Midbrain (tissue), 1 donor: ENCODE data around the gene EFNA4.
A peak's percentile ranks its signal among the peaks of the same experiment; 100 is the strongest.

ENCODE experiments used
- DNase-seq: peaks from one replicate; lab custom pipeline; 2025; lab: John Stamatoyannopoulos, UW

Gene EFNA4

DNA sequence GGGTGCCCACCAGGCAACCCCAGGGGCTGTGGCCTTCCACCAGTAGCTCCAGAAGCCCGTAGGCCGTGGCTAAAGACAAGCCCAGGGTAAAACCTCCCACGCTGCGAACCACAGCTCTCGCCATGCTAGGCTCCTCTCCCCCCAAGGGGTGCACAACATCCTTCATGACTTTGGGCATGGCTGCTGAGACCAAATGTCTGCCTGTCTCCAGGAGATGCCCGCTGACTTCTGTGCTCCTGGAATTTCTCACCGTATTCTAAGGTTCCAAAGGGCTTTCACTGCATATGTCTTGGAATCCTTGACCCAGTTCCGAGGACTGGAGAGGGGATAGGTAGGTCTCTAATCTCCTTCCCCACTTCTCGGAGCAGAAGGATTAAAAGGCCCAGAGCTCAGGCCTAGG, 30.0 kb upstream of the EFNA4 start, which contains the start of the genes DCST1 and DCST2:
TSS of gene DCST1 (plus strand) at position 301 of the 400 bp plus-strand sequence. CDS start 213 bp downstream, outside the sequence.
TSS of gene DCST2 (minus strand) at position 258 of the 400 bp plus-strand sequence. CDS start at position 178, 80 bp downstream.
- DNase-seq: no peak

DNA sequence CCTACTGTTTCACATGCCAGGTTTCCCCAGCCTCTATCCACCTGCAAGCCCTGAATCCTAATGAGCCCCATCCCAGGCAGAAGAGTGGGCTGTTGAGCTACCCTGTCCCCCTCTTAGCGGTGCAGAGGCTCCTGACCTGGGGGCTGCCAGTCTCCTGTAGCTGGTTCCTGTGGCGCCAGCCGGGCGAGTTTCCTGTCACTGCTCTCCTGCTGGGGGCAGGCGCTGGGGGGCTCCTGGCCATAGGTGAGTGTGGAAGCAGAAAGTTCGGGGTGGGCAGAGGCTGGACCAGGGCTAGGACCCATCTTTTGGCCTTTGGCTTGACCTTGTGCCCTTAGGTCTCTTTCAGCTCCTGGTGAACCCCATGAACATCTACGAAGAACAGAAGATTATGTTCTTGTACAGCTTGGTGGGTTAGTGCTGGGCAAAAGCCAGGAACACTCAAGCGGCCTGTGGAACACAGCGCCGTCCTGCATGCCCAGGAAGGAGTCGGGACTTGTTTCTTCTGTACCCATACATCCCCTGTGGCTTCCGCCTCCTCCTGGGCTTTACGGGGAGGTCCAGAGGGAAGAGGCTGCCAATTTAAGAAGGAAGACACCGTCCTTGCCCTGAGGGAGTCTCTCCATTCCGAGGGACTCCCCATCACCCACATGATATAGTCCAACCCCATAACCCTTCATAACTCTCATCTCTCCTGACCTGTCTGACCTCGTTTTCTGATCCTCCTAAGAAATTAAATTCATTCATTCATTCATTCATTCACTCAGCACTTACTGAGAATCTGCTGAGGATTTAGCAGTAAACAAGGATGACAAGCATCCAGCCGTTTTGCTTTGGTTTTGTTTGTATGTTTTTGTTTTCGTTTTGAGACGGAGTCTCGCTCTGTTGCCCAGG, 29.0 kb upstream of the EFNA4 start:
- no peak for DNase-seq

DNA sequence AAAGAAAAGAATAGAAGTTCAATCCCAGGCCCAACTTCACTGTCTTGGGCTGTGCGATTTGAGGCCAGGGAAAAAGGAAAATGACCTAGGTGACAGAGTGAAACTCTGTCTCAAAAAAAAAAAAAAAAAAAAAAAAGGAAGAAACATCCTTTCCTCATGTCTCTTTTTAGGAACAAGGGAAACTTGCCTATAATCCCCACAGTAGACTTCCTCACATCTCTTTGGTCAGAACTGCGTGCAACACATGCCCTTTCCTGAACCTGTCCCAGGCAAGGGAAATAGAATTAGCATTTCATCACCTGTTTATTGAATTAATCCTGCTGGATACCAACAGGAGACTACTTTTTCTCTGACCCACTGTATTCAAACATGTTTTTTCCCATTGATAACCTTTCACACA, 27.6 kb upstream of the EFNA4 start:
- DNase-seq: no peak

DNA sequence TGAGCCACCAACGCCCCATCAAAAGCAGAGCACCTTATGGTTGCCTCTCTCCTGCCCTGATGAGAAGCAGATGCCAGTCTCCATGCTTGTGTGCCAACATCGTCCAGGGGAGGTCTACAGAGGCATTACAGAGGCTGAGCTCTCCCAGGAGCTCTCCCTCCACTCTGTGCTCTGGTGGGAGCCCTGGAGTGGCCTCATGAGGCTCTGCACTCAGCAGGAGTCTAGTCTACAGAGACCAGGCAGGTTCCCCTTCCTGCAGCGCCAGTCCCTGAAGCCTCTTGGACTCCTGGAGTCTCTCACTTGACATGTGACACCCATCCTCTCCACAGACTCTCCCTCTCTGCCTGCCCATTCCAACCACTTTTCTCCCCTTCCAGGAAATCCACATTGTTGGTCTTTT, 26.5 kb upstream of the EFNA4 start:
- no peak for DNase-seq

DNA sequence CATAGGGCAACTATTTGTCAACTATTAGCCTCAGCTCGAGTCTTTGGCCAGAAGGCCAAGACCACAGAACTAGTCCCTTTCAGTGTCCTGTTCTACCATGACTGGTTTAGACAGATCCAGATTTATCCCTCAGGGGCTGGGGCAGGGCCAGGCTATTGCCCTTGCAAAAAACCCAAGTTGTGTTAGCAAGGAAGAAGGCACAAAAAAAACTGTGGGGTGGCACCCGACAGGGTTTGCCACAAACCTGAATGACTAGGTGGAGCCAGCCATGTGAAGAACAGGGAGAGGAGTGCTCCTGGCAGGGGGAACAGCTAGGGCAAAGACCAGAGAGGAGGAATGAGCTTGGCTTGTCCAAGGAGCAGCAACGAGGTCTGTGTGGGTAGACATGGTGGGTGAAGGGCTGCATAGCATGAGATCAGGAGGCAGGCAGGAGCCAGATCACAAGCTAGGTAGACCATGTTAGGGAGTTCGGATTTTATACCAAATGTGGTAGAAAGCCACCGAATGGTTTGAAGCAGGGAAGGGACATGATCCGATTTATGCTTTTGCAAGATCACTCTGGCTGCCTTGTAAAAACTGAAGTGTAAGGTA, 25.6 kb upstream of the EFNA4 start:
- DNase-seq: no peak

DNA sequence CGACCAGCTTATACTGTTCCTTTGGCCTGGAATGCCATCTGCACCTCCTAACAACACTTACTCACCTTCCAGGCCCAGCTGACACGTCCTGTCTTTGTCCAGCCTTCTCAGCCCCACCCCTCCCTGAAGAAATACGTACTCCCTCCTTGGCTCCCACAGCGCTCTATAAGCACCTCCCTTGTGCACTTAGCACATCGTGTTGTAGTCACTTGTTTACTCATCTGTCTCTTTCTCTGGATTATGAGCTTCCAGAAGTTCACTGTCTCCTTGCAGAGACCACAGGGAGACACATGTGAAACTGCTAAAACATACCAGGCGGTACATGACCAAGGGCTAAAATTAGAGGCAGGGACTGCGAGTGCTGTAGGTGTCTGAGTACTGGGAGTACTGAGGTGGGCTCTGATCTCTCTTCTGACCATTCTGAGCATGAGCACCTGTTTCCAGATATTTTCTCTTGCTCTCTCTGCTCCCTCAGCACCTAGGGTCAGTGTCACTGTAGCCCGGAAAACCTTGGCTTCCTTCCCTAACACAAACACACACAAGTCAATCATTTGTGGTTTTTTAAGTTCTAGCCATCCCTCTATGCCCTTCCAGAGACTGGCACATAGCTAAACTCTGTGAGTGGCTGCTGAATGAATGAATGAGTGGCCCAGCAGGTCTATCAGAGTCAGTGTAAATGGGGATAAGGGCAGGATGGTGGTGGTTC, 24.8 kb upstream of the EFNA4 start:
- DNase-seq: no peak

DNA sequence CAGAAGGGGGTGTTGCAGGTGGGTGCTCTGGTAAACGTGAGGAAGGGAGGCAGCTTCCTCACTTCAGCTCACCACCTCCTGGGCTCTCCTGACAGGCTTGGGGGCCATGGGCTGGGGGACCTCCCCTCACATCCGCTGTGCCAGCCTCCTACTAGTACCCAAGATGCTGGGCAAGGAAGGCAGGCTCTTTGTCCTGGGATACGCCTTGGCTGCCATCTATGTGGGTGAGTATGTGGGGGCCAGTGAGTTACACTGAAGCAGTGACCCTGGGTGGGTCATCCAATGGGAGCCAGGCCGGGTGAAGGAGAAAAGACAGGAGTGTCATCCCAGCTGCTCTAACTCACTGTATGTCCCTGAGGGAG, 24.3 kb upstream of the EFNA4 start:
- DNase-seq: no peak

DNA sequence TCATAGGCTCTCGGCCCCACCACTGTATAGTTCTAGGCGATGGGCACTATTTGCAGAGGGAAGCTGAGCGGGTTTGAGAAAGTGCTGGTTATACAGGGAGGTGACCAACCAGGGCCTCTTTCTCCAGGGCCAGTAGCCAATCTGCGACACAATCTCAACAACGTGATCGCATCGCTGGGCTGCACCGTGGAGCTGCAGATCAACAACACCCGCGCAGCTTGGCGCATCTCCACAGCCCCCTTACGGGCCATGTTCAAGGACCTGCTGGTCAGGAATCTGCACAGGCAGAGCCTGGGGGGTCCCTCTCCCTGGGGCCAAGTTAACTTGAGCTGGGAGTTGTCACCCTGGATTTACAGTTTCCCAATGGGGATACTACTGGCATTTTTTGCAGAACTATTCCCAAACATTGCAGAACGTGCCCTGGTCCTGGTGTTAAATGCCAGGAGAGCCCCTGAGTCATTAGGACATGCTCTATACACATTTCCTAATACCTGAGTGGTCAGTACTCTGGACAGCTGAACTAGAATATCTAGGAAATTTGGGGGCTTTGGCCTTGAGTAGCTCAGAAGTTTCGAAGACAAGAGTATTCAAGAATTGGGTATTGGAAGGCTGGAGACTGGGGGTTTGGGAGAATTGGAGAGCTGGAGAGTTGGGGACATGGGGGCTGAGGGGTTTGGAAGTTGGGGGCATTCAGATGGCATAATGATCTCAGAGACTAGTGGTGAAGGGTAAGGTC, 23.0 kb upstream of the EFNA4 start:
- DNase-seq: no peak

DNA sequence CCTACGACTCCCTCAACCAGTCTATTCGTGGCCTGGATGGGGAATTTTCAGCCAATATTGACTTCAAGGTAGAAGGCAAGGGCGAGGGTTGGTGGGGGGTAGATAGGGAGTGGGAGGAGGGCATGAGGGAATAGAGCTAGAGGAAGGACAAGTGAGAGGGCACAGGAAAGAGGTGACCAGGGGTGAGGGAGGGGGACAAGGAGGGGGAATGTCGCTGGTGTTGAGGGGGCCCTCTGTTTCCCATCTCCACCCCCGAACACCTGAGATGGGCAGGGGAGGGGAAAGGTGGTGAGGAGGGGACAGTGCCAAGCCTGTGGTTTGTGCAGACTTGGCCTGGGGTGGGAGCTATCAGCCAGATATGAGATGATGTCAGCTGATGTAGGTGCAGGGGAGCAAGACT, 20.8 kb upstream of the EFNA4 start:
- DNase-seq: no peak

DNA sequence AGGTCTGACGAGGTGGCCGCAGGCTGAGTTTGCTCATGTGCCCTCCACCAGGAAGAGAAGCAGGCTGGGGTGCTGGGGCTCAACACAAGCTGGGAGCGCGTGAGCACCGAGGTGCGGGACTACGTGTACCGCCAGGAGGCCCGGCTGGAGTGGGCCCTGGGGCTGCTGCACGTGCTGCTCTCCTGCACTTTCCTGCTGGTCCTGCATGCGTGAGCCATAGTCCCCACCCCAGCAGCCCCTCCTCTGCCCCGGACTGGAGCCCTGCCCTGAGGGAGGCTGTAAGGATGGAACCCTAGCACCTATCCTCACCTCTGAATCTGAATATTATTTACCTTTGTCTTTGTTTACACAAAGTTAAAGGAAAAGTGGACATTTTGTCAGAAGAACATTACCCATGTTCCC, 20.2 kb upstream of the EFNA4 start:
- no peak for DNase-seq

DNA sequence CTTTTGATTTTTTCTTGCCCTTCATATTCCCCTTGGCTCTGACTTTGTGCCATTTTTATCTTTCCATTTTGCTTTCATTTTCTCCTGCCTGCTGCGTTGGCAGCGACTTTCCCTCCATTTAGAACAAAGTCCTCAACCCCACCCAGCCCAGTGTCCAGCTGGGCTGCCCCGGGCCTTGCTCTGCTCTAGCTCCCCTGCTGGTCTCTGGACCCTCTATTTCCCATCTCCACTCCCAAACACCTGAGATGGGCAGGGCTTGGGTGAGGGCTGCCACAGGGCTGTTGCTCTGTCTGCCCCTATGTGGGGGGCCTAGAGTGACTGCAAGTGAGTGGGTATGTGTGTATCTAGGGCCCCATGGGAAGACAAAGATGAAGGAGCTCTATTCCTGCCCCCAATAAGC, 19.7 kb upstream of the EFNA4 start:
- DNase-seq: no peak

DNA sequence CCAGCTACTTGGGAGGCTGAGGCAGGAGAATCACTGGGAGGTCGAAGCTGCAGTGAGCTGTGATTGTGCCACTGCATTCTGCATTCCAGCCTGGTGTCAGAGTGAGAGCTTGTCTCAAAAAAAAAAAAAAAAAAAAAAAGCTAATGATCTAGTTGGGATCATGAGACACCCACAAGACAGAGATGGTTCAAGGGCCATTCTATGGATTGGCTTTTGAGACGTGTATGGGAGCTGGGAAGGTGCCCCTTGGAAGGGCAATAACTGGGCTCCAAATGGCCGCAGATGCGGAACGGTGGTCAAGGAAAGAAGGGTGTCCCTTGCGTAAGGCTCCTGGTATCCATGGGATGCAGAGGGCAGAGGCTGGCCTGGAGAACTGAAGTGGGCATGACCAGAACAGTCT, 19.2 kb upstream of the EFNA4 start:
- no peak for DNase-seq

DNA sequence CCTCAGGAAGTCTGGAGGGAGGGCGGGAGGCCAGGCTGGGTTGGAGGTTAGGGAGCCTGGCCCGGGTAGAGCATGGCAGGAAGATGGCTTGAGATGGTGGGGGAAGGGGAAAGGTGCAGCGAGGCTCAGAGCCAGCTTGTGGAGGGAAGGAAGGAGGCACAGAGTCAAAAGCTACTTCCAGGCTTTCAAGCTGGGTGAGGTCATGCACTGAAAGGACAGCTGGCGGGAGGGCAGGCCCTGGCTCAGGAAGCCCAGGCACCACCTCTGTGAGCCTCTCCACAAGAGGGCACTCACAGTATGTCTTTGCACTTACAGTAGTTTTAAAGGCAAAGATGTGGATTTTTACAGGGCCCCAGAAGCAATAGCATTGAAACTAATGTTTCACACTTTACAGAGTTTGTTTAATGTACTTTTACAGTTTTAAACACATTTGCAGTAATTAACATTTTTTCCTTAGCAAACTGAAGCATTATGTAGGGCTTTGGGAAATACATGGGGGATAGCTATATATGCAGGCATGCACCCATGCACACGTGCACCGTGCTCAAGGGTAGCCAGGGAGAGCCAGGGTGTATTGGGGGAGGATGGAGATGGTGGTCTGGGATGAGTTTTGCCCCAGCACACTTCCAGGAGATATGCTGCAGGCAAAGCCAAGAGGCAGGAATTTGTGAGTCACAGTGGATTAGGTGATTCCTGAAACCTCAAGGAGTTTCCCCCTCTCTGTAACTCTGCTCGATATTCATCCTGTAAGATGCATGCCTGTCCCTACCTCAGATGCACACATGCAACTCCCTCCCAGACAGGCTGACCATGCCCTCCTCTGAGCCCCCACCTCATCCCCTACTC, 18.5 kb upstream of the EFNA4 start:
- peak; percentile 79 for DNase-seq

DNA sequence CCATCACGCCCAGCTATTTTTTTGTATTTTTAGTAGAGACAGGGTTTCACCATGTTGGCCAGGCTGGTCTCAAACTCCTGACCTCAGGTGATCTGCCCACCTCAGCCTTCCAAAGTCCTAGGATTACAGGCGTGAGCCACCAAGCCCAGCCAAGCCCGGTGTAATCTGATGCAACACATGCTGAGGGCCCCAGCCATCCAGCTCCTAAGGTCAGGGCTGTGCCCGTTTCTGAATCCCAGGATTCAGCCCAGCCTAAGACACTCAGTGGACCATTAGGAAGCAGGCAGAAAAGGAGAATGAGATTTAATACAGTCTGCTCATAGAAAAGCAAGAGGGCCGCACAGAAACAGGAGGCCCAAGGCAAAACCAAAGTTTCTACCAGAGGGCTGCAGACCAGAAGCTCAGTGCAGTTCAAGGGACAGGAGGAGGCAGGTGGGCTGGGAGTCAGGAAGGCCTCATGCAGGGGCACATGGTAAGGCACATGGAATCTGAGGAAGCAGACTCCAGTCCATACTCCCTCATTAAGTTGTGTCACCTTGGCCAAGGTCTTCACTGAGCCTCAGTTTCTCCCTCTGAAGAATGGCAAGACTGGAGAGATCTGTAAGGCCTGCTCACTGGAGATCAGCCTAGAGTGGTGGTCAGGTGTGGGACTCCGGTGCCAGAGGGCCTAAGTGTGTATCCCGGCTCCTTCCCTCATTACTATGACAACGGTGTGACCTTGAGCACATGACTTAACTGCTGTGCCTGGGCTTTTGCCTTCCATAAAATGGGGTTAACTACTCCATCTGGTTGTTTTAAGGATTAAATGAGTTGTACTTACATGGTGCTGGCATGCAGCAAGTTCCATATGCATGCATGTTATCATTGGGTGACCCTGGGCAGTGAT, 14.8 kb upstream of the EFNA4 start:
- DNase-seq: no peak

DNA sequence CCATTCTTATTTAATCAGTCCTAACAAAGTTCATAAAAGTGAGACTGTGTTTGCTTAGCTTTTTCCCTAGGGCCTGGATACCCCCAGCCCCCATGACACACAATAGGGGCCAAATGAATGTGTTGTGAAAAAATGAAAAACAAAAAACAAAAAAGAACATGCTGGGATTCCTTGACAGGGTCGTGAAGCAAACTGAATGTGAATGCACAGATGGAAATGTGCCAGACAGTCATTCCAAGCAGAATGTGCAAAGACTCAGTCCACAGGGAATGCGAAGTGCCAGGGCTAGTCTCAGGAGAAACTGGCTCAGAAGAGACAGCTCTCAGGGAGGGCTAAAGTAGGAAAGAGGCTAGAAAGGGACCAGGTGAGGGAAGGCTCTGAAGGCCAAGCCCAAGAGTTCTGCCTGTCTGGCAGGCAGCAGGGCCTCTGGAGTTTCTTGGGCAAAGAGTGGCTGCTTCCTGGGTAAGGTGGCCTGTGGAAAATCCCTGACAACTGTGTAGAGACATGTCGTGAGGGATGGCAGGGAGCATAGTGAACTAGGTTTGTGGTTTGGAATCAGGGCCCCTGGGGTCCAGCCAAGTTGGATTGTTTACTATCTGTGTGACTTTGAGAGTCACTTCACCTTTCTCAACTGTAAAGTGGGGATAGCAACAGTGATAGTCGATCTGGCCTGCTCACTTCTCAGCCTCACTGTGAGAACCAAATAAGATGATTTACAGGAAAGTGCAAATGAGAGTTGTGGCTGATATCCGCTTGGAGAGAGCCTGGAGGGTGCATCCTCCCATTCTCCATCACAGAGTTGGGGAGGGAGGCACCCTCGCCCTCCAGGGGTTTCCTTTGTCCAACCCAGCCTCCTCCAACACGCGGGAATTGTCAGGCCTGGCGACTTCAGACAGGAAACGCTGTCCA, 13.6 kb upstream of the EFNA4 start:
- no peak for DNase-seq

DNA sequence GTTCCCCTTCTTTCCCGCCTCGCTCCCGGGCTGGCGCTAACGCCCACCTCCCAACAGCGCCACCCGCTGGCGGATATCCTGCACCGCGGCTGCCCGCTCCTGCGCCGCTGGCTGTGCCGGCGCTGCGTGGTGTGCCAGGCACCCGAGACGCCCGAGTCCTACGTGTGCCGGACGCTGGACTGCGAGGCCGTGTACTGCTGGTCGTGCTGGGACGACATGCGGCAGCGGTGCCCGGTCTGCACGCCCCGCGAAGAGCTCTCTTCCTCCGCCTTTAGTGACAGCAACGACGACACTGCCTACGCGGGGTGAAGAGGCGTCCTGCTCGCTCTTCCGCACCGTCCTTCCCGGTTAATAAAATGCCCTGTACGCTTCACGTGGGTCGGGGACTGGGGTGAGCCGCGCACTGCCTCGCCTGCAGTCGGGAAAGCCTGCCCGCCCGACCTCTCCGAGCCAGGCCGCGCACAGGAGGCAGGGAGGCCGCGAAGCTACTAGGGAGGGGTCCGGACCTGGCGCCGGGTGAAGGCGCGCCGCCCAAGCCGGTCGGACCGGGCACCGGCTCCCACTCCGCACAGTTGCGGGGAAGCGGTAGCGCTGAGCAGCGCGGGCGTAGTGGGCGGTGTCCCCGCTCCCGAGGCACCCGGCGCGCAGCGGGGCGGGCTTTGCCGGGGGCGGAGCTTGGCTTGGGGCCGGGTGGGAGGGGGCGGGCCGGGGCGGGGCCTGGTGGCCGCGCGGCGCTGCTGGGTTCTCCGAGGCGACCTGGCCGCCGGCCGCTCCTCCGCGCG, 12.8 kb upstream of the EFNA4 start, which contains the start of gene ADAM15:
TSS of gene ADAM15 (plus strand) at position 757 of the 782 bp plus-strand sequence. CDS start 71 bp downstream, outside the sequence.
- DNase-seq: peak; percentile 82

DNA sequence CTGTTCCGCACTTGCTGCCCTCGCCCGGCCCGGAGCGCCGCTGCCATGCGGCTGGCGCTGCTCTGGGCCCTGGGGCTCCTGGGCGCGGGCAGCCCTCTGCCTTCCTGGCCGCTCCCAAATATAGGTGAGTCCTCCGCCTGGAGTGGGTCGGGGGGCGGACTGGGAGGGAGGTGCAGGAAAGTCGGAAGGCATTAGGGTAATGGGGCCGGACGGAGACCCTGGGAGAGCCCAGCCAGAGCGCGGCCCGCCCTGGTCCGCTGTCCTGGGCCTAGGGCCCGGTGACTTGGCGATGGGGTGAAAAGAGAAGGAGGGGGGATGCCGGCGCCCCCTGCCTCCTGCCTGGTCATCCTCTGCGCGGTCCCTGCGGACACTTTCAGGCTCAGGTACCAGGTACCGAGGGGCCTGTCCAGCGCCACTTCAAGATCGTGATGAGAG, 12.2 kb upstream of the EFNA4 start:
- DNase-seq: no peak

DNA sequence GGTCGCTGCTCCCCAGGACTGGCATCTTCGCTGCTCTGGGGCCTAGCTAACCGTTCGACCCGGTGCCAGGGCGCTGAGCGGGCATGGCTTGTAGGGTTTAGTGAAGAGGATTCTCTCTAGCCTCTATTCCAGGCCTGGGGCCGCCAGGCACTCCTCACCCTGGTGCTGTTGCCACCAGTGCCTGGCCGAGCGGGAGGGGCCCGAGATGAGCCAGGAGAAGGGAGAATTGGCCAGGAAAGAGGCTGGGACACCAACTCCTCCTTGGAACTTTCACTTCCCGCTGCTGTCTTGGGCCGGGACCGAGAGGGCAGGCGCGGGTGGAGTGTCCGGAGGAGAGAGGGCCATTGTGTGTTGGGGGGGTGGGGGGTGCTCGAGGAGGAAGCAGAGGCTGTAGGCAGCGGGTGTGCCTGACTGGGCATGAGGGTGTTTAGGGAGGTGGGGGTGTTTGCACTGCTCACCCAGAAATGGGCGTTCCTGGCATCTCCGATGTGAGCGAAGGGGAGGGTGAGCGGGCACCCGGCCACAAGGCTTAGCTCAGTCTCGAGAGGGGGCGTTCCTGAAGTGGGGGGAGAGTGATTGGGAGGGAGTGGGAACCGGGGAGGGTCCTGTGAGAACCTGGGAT, 11.7 kb upstream of the EFNA4 start:
- peak; percentile 59 for DNase-seq
